H9 (cell line): ENCODE measurements around the gene GRB2. TPM values are rescaled to one million over a fixed set of nuclear protein-coding genes. Genes with fewer than 3 reads are reported as not detected.
A peak's percentile ranks its signal among the peaks of the same experiment; 100 is the strongest.

Experiments
- DNase-seq: peaks from one replicate; pipeline ENCODE4 v3.0.0-alpha.2; 2017
- H2AFZ ChIP-seq: one replicate; pipeline ENCODE4 v1.6.1; 2013; ENCODE audit warnings: mild to moderate bottlenecking, low read length, control low read depth, moderate library complexity
- H2AK5ac ChIP-seq: 2 replicates; pipeline ENCODE4 v1.6.1; 2013; ENCODE audit warnings: low read length, control low read depth, mixed read lengths; ENCODE audit not compliant: insufficient read length
- H2BK120ac ChIP-seq: one replicate; pipeline ENCODE4 v1.6.1; 2013; ENCODE audit warnings: low read depth, mild to moderate bottlenecking, low read length, control low read depth, inconsistent platforms; ENCODE audit not compliant: poor library complexity, severe bottlenecking
- H2BK12ac ChIP-seq: 2 replicates; pipeline ENCODE4 v1.6.1; 2013; ENCODE audit warnings: low read length, control low read depth, mixed read lengths, low read depth; ENCODE audit not compliant: insufficient read length
- H2BK15ac ChIP-seq: 2 replicates; pipeline ENCODE4 v1.6.1; 2013; ENCODE audit warnings: low read depth, low read length, control low read depth
- H2BK20ac ChIP-seq: one replicate; pipeline ENCODE4 v1.6.1; 2013; ENCODE audit warnings: low read depth, mild to moderate bottlenecking, low read length, control low read depth, inconsistent platforms; ENCODE audit not compliant: poor library complexity, severe bottlenecking
- H2BK5ac ChIP-seq: 2 replicates; pipeline ENCODE4 v1.6.1; 2013; ENCODE audit warnings: low read length, control low read depth, mixed read lengths; ENCODE audit not compliant: insufficient read length
- H3K14ac ChIP-seq: 2 replicates; pipeline ENCODE4 v1.6.1; 2013; ENCODE audit warnings: low read length, control low read depth; ENCODE audit not compliant: insufficient read depth
- H3K18ac ChIP-seq: 2 replicates; pipeline ENCODE4 v1.6.1; 2013; ENCODE audit warnings: low read depth, mild to moderate bottlenecking, mixed read lengths, low read length, control low read depth; ENCODE audit not compliant: insufficient read length
- H3K23ac ChIP-seq: 2 replicates; pipeline ENCODE4 v1.6.1; 2013; ENCODE audit warnings: low read length, control low read depth, mixed read lengths, low read depth; ENCODE audit not compliant: insufficient read length
- H3K23me2 ChIP-seq: 2 replicates; pipeline ENCODE4 v1.6.1; 2013; ENCODE audit warnings: low read depth, mild to moderate bottlenecking, mixed read lengths, low read length, control low read depth; ENCODE audit not compliant: insufficient read length, poor library complexity, severe bottlenecking
- H3K27ac ChIP-seq: 2 replicates; pipeline ENCODE4 v1.5.1; 2013; ENCODE audit warnings: low read length, control low read depth, mixed read lengths, low read depth; ENCODE audit not compliant: insufficient read length
- H3K27me3 ChIP-seq: 2 replicates; pipeline ENCODE4 v1.6.1; 2013; ENCODE audit warnings: low read length, control low read depth, inconsistent platforms; ENCODE audit not compliant: insufficient read depth
- H3K4ac ChIP-seq: 2 replicates; pipeline ENCODE4 v1.6.1; 2013; ENCODE audit warnings: low read depth, mild to moderate bottlenecking, control low read depth, inconsistent platforms, low read length, moderate library complexity
- H3K4me1 ChIP-seq: 2 replicates; pipeline ENCODE4 v1.6.1; 2013; ENCODE audit warnings: low read length, control low read depth, inconsistent platforms; ENCODE audit not compliant: insufficient read depth
- H3K4me2 ChIP-seq: 2 replicates; pipeline ENCODE4 v1.6.1; 2013; ENCODE audit warnings: low read length, control low read depth, mixed read lengths; ENCODE audit not compliant: insufficient read length, insufficient read depth
- H3K56ac ChIP-seq: 2 replicates; pipeline ENCODE4 v1.6.1; 2013; ENCODE audit warnings: low read depth, mild to moderate bottlenecking, mixed read lengths, low read length, control low read depth; ENCODE audit not compliant: insufficient read length
- H3K79me1 ChIP-seq: 2 replicates; pipeline ENCODE4 v1.6.1; 2013; ENCODE audit warnings: low read depth, mild to moderate bottlenecking, moderate library complexity, low read length, control low read depth, inconsistent platforms; ENCODE audit not compliant: insufficient read depth, poor library complexity, severe bottlenecking
- H3K79me2 ChIP-seq: 2 replicates; pipeline ENCODE4 v1.6.1; 2013; ENCODE audit warnings: low read length, control low read depth, inconsistent platforms; ENCODE audit not compliant: insufficient read depth
- H3K9ac ChIP-seq: 2 replicates; pipeline ENCODE4 v1.6.1; 2013; ENCODE audit warnings: low read length, control low read depth, mixed read lengths; ENCODE audit not compliant: insufficient read length; ENCODE audit errors: extremely low read depth
- H3K9me3 ChIP-seq: one replicate; pipeline ENCODE4 v1.6.1; 2013; ENCODE audit warnings: low read depth, low read length, inconsistent platforms; ENCODE audit not compliant: control insufficient read depth
- H3T11ph ChIP-seq: one replicate; pipeline ENCODE4 v1.6.1; 2013; ENCODE audit warnings: mild to moderate bottlenecking, low read length, control low read depth, inconsistent platforms
- H4K20me1 ChIP-seq: one replicate; pipeline ENCODE4 v1.6.1; 2013; ENCODE audit not compliant: control insufficient read depth, insufficient read length, insufficient read depth
- H4K5ac ChIP-seq: 2 replicates; pipeline ENCODE4 v1.6.1; 2013; ENCODE audit warnings: low read depth, mild to moderate bottlenecking, mixed read lengths, low read length, control low read depth; ENCODE audit not compliant: insufficient read length
- H4K8ac ChIP-seq: replicated peaks from 2 replicates; pipeline ENCODE4 v1.6.1; 2013; ENCODE audit warnings: low read length, control low read depth, mixed read lengths, low read depth; ENCODE audit not compliant: insufficient read length
- H4K91ac ChIP-seq: 2 replicates; pipeline ENCODE4 v1.6.1; 2013; ENCODE audit warnings: low read depth, mild to moderate bottlenecking, moderate library complexity, mixed read lengths, low read length, control low read depth; ENCODE audit not compliant: insufficient read length
- H3K27ac Mint-ChIP-seq, 3 experiments: 2 replicates in 2 of 3; 3 replicates in 1 of 3; pipeline ENCODE4 v1.8.0; 2020 to 2021; ENCODE audit warnings: mixed read lengths in 3 of 3, mild to moderate bottlenecking in 1 of 3, moderate library complexity in 1 of 3
- H3K27me3 Mint-ChIP-seq: 2 replicates; pipeline ENCODE4 v1.8.0; 2021; ENCODE audit warnings: low read depth, mild to moderate bottlenecking, moderate library complexity, mixed read lengths
- H3K36me3 Mint-ChIP-seq, 3 experiments: 2 replicates in 2 of 3; 3 replicates in 1 of 3; pipeline ENCODE4 v1.8.0; 2020 to 2021; ENCODE audit warnings: low read depth in 3 of 3, mixed read lengths in 3 of 3; ENCODE audit not compliant: insufficient read depth in 1 of 3
- H3K4me1 Mint-ChIP-seq, 2 experiments: 2 replicates each; pipeline ENCODE4 v1.8.0; 2020; ENCODE audit warnings: mixed read lengths in 2 of 2
- H3K4me3 Mint-ChIP-seq, 2 experiments: 2 replicates in 1 of 2; 3 replicates in 1 of 2; pipeline ENCODE4 v1.8.0; 2020 to 2021; ENCODE audit warnings: mild to moderate bottlenecking in 2 of 2, mixed read lengths in 2 of 2, moderate library complexity in 1 of 2
- H3K9me3 Mint-ChIP-seq, 2 experiments: 2 replicates in 1 of 2; 3 replicates in 1 of 2; pipeline ENCODE4 v1.8.0; 2020; ENCODE audit warnings: mild to moderate bottlenecking in 2 of 2, mixed read lengths in 2 of 2, moderate library complexity in 1 of 2
- CTCF ChIP-seq: fragments of 200-600 bp; sonication (generic); conservative IDR thresholded peaks from 3 replicates; pipeline ENCODE4 v1.8.0; 2021; ENCODE audit warnings: antibody characterized with exemption, mild to moderate bottlenecking
- WGBS: extraction: QIAGEN DNeasy Blood & Tissue Kit; methylation state at CpG from one replicate; pipeline ENCODE4 v1.1.7; 2013; ENCODE audit warnings: missing lambda C conversion rate, low lambda C conversion rate, mixed read lengths; ENCODE audit not compliant: insufficient read length; ENCODE audit errors: extremely low coverage; 5-methylcytosine and 5-hydroxymethylcytosine counted together
- total RNA-seq: library from RNA; stranded (reverse); gene quantifications from 2 replicates; pipeline ENCODE4 v1.2.1, GENCODE V29; 2021

Gene GRB2
- total RNA-seq, 1 experiment from 2014 or later: 91.7 TPM

DNA sequence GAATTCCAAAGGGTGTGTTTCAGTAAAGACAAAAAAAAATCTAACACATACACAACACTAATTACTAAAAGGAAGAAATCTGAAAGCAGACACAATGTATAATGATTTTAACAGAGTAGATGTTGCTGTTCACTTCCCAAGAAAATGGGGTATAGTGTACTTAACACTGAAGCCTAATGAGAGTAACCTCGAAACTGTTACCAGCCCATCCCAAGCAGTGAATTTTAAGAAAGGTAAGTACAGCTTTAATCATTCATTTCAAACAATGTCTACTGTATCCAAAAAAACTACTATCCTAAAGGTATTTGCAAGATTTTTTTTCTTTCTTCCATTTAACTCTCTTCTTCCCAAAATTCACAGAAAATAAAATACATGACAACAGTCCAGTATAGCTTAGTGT lies 8.3 kb downstream of the GRB2 start:
- Mint-ChIP-seq H3K4me1 (peaks cover 25 to 30% of the 10 kb centered on the region in 2 experiments), H3K9me3 (no peaks in the 10 kb centered on the region; a peak in 1 of 5 replicates), H3K27ac (peak overlapping the region in 2 of 3 experiments; percentile 42 to 68; a peak in 2 of 7 replicates), H3K4me3 (no peak overlapping the region), H3K27me3 (no peaks in the 10 kb centered on the region), H3K36me3 (peaks cover 2 to 14% (median 8%) of the 10 kb centered on the region in 3 experiments)
- no peak overlapping the region for H2BK20ac ChIP-seq
- H2BK12ac ChIP-seq: no peak overlapping the region
- no peak overlapping the region for H3K4ac ChIP-seq
- H3K79me1 ChIP-seq: peaks cover 2% of the 10 kb centered on the region
- TF ChIP-seq CTCF: no peak
- H2BK5ac ChIP-seq: no peak overlapping the region
- no peak overlapping the region for H3K27ac ChIP-seq
- no peak overlapping the region for H4K91ac ChIP-seq
- peaks cover 14% of the 10 kb centered on the region for H3K23me2 ChIP-seq
- H3K23ac ChIP-seq: no peak overlapping the region
- DNase-seq: no peak
- H4K5ac ChIP-seq: no peak overlapping the region
- H3K4me2 ChIP-seq: no peak overlapping the region
- no peak overlapping the region for H2BK15ac ChIP-seq
- H2AK5ac ChIP-seq: no peak overlapping the region
- peaks cover 38% of the 10 kb centered on the region; the same call in 1 of the 2 replicates for H3K79me2 ChIP-seq
- no peaks in the 10 kb centered on the region for H3K4me1 ChIP-seq
- no peak overlapping the region for H3K14ac ChIP-seq
- no peak overlapping the region for H2AFZ ChIP-seq
- H3K18ac ChIP-seq: no peak overlapping the region
- H3K9me3 ChIP-seq: no peaks in the 10 kb centered on the region
- H3K56ac ChIP-seq: no peak overlapping the region
- H3K27me3 ChIP-seq: no peaks in the 10 kb centered on the region
- WGBS: no CpG with 5 or more reads among the region's 1 CpG
- no peaks in the 10 kb centered on the region for H4K20me1 ChIP-seq
- no peak overlapping the region for H3K9ac ChIP-seq
- no peak overlapping the region for H4K8ac ChIP-seq
- H3T11ph ChIP-seq: no peak overlapping the region
- no peak overlapping the region for H2BK120ac ChIP-seq
